Measurements from ENCODE around the gene SUPT5H.

DNA sequence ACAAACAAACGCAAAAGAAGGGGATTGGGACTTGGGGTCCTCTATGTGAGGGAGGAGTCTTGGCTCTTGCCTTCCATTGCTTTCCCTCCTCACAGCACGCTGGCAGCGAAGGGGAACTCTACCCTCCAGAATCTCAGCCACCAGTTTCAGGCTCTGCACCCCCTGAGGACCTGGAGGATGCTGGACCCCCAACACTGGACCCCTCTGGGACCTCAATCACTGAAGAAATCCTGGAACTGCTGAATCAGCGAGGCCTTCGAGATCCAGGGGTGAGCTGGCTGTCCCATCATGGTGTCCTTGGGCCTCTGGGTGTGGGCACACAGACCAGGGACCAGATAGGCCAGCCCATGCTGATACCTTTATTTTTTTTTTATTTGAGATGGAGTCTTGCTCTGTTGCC, 23.4 kb upstream of the SUPT5H start:
- TF ChIP-seq POLR2A (IDR thresholded peaks at IDR 0.05), result no peak
- TF ChIP-seq, protein P1, sequence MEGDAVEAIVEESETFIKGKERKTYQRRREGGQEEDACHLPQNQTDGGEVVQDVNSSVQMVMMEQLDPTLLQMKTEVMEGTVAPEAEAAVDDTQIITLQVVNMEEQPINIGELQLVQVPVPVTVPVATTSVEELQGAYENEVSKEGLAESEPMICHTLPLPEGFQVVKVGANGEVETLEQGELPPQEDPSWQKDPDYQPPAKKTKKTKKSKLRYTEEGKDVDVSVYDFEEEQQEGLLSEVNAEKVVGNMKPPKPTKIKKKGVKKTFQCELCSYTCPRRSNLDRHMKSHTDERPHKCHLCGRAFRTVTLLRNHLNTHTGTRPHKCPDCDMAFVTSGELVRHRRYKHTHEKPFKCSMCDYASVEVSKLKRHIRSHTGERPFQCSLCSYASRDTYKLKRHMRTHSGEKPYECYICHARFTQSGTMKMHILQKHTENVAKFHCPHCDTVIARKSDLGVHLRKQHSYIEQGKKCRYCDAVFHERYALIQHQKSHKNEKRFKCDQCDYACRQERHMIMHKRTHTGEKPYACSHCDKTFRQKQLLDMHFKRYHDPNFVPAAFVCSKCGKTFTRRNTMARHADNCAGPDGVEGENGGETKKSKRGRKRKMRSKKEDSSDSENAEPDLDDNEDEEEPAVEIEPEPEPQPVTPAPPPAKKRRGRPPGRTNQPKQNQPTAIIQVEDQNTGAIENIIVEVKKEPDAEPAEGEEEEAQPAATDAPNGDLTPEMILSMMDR (IDR thresholded peaks at IDR 0.05), result no peak
